Stimulated activated CD4-positive, alpha-beta T cell treated with anti-CD3 and anti-CD28 coated beads, Interleukin-12 subunit alpha, Interleukin-12 subunit beta, amount 100 ng/mL, for 48 hours (primary cell): ENCODE data around the gene TIE1.

Source experiments
- DNase-seq, 3 donors: peaks; one replicate each; pipeline ENCODE4 v3.0.0-alpha.2; 2020; ENCODE audit warnings: low read depth in 2 of 3, low spot score in 1 of 3

Gene TIE1

GRCh38 chr1:43300378-43301094 is at the start of gene TIE1:
Gene TIE1, plus strand, starts transcription at chr1:43300982. Its CDS starts 90 bp downstream, at chr1:43301072.
- no peak for DNase-seq

- DNase-seq, result no peak
Measured at GRCh38 chr1:43251024-43251423, 49.8 kb upstream of the TIE1 start.

- no peak for DNase-seq
Measured at GRCh38 chr1:43252225-43252624, 48.6 kb upstream of the TIE1 start.

- DNase-seq, result no peak
Measured at GRCh38 chr1:43253173-43253572, 47.6 kb upstream of the TIE1 start.

- DNase-seq, result no peak
Measured at GRCh38 chr1:43253876-43254275, 46.9 kb upstream of the TIE1 start.

- no peak for DNase-seq
Measured at GRCh38 chr1:43255438-43256210, 45.2 kb upstream of the TIE1 start.

GRCh38 chr1:43256675-43257570 is 43.9 kb upstream of the TIE1 start:
- no peak for DNase-seq

- no peak for DNase-seq
Measured at GRCh38 chr1:43258370-43258769, 42.4 kb upstream of the TIE1 start.

- no peak for DNase-seq
Measured at GRCh38 chr1:43265431-43265830, 35.4 kb upstream of the TIE1 start.

GRCh38 chr1:43266881-43267280 is 33.9 kb upstream of the TIE1 start:
- DNase-seq, result no peak

- no peak for DNase-seq
Measured at GRCh38 chr1:43267291-43267805, 33.4 kb upstream of the TIE1 start.

GRCh38 chr1:43267818-43268425 is 32.9 kb upstream of the TIE1 start:
- no peak for DNase-seq

GRCh38 chr1:43269627-43270375 is 31.0 kb upstream of the TIE1 start, which contains the start of gene TMEM125:
Gene TMEM125, plus strand, starts transcription at chr1:43269983. Its CDS starts 2,740 bp downstream, at chr1:43272723.
- DNase-seq, result no peak

GRCh38 chr1:43270421-43271095 is 30.2 kb upstream of the TIE1 start:
- DNase-seq, result no peak

GRCh38 chr1:43271186-43272118 is 29.3 kb upstream of the TIE1 start:
- DNase-seq, result no peak

- no peak for DNase-seq
Measured at GRCh38 chr1:43272161-43272560, 28.6 kb upstream of the TIE1 start.

- no peak for DNase-seq
Measured at GRCh38 chr1:43272576-43273571, 27.9 kb upstream of the TIE1 start.
